Glutamatergic neuron (in vitro differentiated cells): ENCODE measurements around the gene PRSS21. TPM values are rescaled to one million over a fixed set of nuclear protein-coding genes. Genes with fewer than 3 reads are reported as not detected.

Experiments
- DNase-seq: peaks from one replicate; pipeline ENCODE4 v3.0.0; 2022
- H3K27ac Mint-ChIP-seq: one replicate; pipeline ENCODE4 v1.8.0; 2020; ENCODE audit warnings: mild to moderate bottlenecking, mixed read lengths, inconsistent platforms; ENCODE audit not compliant: unreplicated experiment
- H3K27me3 Mint-ChIP-seq: one replicate; pipeline ENCODE4 v1.8.0; 2020; ENCODE audit warnings: mild to moderate bottlenecking, moderate library complexity, mixed read lengths, inconsistent platforms; ENCODE audit not compliant: unreplicated experiment
- H3K36me3 Mint-ChIP-seq: one replicate; pipeline ENCODE4 v1.8.0; 2020; ENCODE audit warnings: mild to moderate bottlenecking, mixed read lengths, inconsistent platforms; ENCODE audit not compliant: unreplicated experiment
- H3K4me1 Mint-ChIP-seq: one replicate; pipeline ENCODE4 v1.8.0; 2020; ENCODE audit warnings: mild to moderate bottlenecking, low read depth, mixed read lengths, inconsistent platforms; ENCODE audit not compliant: unreplicated experiment
- H3K4me3 Mint-ChIP-seq: one replicate; pipeline ENCODE4 v1.8.0; 2020; ENCODE audit warnings: mild to moderate bottlenecking, mixed read lengths, inconsistent platforms; ENCODE audit not compliant: unreplicated experiment
- H3K9me3 Mint-ChIP-seq: one replicate; pipeline ENCODE4 v1.8.0; 2020; ENCODE audit warnings: mild to moderate bottlenecking, moderate library complexity, mixed read lengths, inconsistent platforms; ENCODE audit not compliant: unreplicated experiment
- CTCF ChIP-seq: fragments of 200-600 bp; sonication (generic); IDR thresholded peaks from one replicate; pipeline ENCODE4 v1.5.0; 2021; ENCODE audit not compliant: partially characterized antibody, unreplicated experiment
- total RNA-seq: library from RNA; stranded (reverse); fragmentation: NEBNext Ultra II Directional; extraction: Animal tissue kit (Norgen Biotek cat#: 25700); gene quantifications from one replicate; pipeline ENCODE4 v1.2.1, GENCODE V29; 2021; ENCODE audit not compliant: unreplicated experiment

Gene PRSS21
- total RNA-seq, 1 donor from 2014 or later = not detected

GRCh38 chr16:2814551-2815298 is 2.3 kb upstream of the PRSS21 start:
- Mint-ChIP-seq H3K36me3 (no peaks in the 10 kb centered on the region), H3K9me3 (peaks cover 6% of the 10 kb centered on the region), H3K4me3 (no peak overlapping the region), H3K27ac (no peak overlapping the region), H3K27me3 (peaks cover 5% of the 10 kb centered on the region), H3K4me1 (peaks cover 3% of the 10 kb centered on the region)
- DNase-seq = no peak
- TF ChIP-seq CTCF = no peak

DNA sequence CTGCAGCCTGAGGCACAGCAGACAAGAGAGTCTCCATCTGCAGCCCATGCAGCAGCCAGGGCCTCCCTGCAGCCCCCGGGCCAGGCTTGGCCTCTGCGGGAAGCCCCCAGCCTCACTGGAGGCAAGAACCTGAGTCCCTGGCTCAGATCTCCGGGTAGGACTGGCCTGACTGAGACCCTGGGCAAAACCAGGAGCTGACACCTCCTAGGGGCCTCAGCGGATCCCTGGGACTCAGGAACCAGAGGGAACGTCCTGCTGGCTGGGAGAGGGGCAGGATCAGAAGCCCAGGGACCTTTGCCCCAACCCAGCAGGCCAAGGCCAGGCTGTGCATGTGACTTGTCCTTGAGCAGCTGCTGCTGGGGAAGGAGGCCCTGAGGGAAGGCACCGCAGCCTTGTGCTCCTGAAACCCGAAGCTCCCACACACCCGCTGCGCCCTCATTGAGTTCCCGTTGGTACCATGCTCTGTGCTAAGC is 1.7 kb upstream of the PRSS21 start:
- H3K4me3 Mint-ChIP-seq = no peak overlapping the region
- no peak for DNase-seq

GRCh38 chr16:2817340-2818271 is 569 bp downstream of the PRSS21 start:
- no peaks in the 10 kb centered on the region for H3K36me3 Mint-ChIP-seq
- H3K27me3 Mint-ChIP-seq = peaks cover 5% of the 10 kb centered on the region
- TF ChIP-seq CTCF = no peak
- H3K9me3 Mint-ChIP-seq = peaks cover 4% of the 10 kb centered on the region
- H3K27ac Mint-ChIP-seq = no peak overlapping the region
- H3K4me1 Mint-ChIP-seq = peaks cover 7% of the 10 kb centered on the region
- DNase-seq = no peak
- H3K4me3 Mint-ChIP-seq = no peak overlapping the region

More for the DNA sequence above, 1.7 kb upstream of the PRSS21 start:
- Mint-ChIP-seq H3K9me3 (peaks cover 4% of the 10 kb centered on the region), H3K36me3 (no peaks in the 10 kb centered on the region), H3K27ac (no peak overlapping the region), H3K4me1 (peaks cover 3% of the 10 kb centered on the region), H3K27me3 (peaks cover 5% of the 10 kb centered on the region)
- no peak for TF ChIP-seq CTCF

- Mint-ChIP-seq H3K27ac (no peak overlapping the region), H3K4me3 (no peak overlapping the region), H3K4me1 (peaks cover 7% of the 10 kb centered on the region), H3K9me3 (peaks cover 6% of the 10 kb centered on the region), H3K27me3 (peaks cover 5% of the 10 kb centered on the region), H3K36me3 (no peaks in the 10 kb centered on the region)
- DNase-seq = no peak
- TF ChIP-seq CTCF = no peak
Observed at GRCh38 chr16:2818272-2818876, 1.3 kb downstream of the PRSS21 start.
